ENCODE results near the gene ARHGAP31.

Gene ARHGAP31

DNA sequence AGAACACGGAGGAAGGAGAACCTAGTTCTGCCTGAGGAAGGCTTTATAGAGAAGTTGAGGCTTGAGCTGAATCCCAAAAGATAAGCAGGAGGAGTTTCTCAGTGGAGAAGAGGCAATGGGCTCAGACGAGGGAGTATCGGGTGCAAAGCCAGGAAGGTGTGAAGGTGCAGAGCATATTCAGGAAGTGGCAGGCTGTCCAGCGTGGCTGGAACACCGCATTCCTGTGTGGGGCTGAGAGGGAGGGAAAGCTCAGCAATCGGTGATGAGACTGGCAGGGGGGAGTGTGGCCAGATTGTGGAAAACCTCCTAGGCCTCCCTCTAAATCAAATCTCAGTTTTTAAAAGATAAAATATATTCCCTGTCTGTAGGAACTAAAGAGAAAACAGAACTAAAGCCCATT is 63.0 kb downstream of the ARHGAP31 start:
- no peak overlapping the region for H3K4me3 ChIP-seq (ENCODE audit: control insufficient read depth, low read depth, low read length)
- TF ChIP-seq CTCF (IDR thresholded peaks at IDR 0.05; ENCODE audit: control insufficient read depth, insufficient read depth, low read depth, low read length, missing control alignments) = no peak
- no peak for DNase-seq (ENCODE audit: low read depth)

GRCh38 chr3:119359476-119360326 is 65.5 kb downstream of the ARHGAP31 start:
- H3K4me3 ChIP-seq (ENCODE audit: control insufficient read depth, low read depth, low read length) = no peak overlapping the region
- no peak for TF ChIP-seq CTCF (IDR thresholded peaks at IDR 0.05; ENCODE audit: control insufficient read depth, insufficient read depth, low read depth, low read length, missing control alignments)
- no peak for DNase-seq (ENCODE audit: low read depth)

DNA sequence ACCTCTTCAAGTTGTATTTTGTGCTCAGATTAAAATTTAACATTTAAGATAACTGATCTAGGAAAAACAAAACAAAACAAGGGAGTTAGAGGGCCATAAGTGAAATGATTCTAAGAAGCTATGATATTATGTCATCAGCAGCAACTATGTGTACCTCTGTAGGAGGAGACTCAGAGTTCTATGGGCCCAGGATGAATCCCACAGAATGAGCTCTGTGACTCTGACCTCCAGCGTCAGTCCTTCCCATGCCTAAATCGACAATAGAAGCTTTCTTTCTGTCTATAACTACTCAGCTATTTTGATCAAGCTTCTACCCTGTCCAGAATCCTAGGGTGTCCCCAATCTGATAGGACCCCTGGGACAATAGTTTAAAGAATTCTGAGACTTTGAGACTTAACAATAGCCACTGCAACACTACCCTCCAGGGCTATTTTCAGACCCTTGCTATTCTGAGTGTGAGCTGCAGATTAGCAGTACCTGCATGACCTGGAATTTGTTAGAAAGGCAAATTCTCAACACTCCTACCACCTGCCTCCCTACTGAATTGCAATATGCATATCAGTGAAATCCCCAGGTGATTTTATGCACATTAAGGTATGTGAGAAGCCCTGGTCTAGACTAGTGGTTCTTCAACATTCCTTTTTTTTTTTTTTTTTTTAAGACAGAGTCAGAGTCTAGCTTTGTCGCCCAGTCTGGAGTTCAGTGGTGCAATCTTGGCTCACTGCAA is 66.7 kb downstream of the ARHGAP31 start:
- no peak for TF ChIP-seq CTCF (IDR thresholded peaks at IDR 0.05; ENCODE audit: control insufficient read depth, insufficient read depth, low read depth, low read length, missing control alignments)
- no peak for DNase-seq (ENCODE audit: low read depth)
- H3K4me3 ChIP-seq (ENCODE audit: control insufficient read depth, low read depth, low read length) = no peak overlapping the region

- no peak overlapping the region for H3K4me3 ChIP-seq (ENCODE audit: control insufficient read depth, low read depth, low read length)
- no peak for DNase-seq (ENCODE audit: low read depth)
- no peak for TF ChIP-seq CTCF (IDR thresholded peaks at IDR 0.05; ENCODE audit: control insufficient read depth, insufficient read depth, low read depth, low read length, missing control alignments)
These were observed 67.8 kb downstream of the ARHGAP31 start for GRCh38 chr3:119362010-119362409.

DNA sequence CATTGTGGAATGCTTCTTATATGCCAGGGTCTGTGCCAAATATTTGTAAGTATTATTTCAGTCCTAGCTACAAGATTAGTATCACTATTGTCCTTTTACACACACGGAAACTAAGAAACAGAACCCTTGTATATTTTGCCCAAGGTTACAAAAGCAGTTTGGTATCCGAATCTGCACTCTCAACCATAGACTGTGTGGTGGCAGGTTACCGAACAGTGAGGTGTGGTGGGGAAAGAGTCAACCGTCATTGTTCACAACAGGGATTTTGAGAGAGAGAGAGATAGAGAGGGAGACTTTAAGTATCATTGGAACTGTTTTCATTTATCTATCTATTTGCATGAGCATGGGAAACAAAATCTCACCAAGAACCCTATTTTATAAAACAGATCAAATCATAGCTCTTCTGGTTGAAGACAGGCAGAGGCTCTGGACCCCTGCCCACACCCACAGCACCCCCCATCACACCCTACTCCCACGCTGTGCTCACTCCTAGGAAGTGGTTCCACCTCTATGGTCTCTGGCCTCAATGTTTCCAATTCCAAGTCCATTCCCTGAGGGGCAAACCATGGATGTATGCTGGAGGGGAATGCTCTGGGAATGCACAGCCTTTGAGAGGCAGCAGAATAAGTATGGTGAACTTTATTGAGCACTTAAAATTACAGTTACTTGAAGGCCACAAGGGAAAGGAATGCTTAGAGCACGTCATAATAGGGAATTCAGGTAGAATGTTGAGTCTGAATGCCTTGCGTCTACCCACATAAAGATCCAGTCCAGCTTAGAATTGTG is 69.0 kb downstream of the ARHGAP31 start:
- no peak overlapping the region for H3K4me3 ChIP-seq (ENCODE audit: control insufficient read depth, low read depth, low read length)
- TF ChIP-seq CTCF (IDR thresholded peaks at IDR 0.05; ENCODE audit: control insufficient read depth, insufficient read depth, low read depth, low read length, missing control alignments) = no peak

GRCh38 chr3:119364401-119364800 is 70.2 kb downstream of the ARHGAP31 start:
- DNase-seq (ENCODE audit: low read depth) = no peak
- no peak overlapping the region for H3K4me3 ChIP-seq (ENCODE audit: control insufficient read depth, low read depth, low read length)
- TF ChIP-seq CTCF (IDR thresholded peaks at IDR 0.05; ENCODE audit: control insufficient read depth, insufficient read depth, low read depth, low read length, missing control alignments) = no peak

More for the DNA sequence above, 69.0 kb downstream of the ARHGAP31 start:
- DNase-seq (ENCODE audit: low read depth) = no peak
